HG02840 (cell line): ENCODE measurements around the gene PHKA1.
"Not testable (repeated sequence)": the region's sequence is repeated elsewhere in the genome, so short reads cannot be mapped to it uniquely, and the experiment has no call there.

Experiments
- ATAC-seq: cut with Tn5 transposase; IDR thresholded peaks from one replicate; pipeline ENCODE4 v1.9.1; 2021; ENCODE audit warnings: mild to moderate bottlenecking, moderate library complexity, moderate number of reproducible peaks; ENCODE audit not compliant: unreplicated experiment, low FRiP score

PHKA1 gene

DNA sequence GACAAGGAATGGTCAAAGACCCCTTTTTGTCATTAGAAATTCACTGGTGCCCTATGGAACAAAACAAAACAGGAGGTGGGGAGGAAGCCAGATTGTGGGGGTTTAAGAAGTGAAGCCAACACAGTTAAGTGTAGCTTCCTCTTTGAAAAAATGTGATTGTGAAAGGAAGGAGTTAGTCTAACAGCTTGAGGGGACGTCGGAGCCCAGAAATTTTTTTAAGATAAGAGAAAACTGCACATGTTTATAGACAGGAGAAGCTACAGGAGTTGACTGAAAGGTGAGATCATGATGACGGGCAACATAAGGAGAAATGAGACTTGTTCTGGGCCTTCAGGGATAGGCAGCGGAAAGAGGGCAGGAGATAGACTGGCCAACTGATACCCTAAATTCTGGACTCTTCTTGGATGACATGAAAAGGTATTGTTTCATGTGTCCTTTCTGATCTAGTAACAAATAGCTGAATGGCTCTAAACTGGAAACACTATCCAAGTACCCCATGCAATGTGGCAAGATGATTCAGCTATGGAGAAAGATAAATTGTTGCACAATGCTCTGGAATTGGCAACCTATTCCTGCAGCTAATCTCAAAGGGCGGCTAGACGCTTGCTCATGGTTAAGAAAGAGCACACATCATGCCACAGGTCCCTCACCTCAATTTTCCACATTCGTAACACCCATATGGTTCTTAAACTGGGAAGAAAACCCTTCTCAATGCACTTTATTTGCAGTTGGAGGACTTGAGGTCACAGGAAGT is 137.8 kb downstream of the PHKA1 start:
- ATAC-seq, result no peak

DNA sequence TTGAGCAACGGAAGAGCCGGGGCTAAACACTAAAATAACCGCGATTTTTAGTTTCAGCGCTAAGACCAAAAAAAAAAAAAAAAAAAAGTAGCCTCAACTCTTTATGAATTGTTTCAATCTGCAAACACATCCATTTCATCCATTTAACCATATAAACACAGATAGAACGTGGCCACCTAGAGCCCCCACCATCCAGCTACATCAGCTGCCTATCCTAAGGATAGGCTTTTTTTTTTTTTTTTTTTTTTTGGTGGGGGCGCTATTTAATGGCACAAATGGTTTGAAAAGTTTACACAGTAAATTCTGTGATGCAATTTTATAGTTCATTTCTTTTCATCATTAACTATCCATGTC is 141.0 kb downstream of the PHKA1 start:
- peak; percentile 11 for ATAC-seq

DNA sequence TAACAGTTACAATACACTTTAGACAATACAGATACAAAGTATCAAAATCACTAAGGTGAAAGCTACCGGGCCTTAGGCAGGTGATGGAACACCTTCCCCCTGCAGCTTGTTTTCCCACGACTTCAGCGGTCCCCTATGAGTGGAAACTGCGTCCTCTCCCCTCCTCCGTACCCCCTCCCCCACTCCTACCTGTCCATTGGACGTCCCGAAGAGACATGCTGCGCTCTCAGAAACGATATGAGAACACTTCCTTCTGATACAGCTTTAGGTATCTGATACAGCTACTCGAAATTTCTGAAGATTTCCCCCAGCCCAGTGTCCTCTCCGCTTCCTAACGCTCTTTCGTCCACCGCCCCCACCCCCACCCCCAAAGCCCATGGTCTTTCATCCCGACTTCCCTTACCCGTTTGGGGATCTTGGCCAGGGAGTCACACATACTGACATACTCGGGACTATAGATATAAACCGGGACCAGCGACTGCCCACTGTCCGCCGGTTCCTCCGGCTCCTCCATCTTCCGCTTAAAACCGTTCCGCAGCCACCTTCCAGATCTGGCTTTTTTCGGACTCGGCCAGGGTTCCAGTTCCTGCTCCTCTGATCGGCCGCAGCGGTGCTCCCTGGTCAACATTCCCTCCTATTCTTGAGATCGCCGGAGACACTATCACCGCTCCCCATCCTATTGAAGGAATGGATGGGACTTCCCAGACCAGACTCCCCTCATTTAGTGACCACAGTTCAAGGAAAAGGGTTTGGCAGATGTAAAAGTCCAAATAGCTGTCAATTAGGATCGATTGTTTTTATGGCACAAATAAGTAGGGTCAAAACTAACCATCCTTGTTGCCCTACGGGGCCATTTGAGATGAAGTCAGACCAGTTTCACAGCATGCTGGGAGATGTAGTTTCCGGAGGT is 141.6 kb downstream of the PHKA1 start, which contains the start of gene HDAC8:
Gene HDAC8 (minus strand): TSS at position 596 of the 910 bp plus-strand sequence. CDS start 82 bp downstream, at position 514.
- peak; percentile 90 for ATAC-seq

DNA sequence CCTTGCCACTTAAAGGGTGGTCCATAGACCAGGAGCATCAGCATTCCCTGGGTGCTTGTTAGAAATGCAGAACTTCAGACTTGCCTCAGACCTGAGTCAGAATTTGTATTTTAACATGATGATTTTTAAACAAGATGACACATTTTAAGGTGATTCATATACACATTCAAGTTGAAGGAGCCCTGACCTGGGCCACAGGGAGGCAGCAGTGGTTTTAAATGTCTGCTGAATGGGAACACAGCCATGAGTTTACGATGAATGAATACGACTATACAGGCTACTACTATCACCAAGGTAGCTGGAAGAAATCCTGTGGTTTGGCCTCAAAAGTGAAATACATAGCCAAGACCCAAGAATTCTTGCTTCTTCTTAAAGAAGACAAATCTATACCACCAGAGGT is 144.3 kb downstream of the PHKA1 start:
- ATAC-seq, result no peak

DNA sequence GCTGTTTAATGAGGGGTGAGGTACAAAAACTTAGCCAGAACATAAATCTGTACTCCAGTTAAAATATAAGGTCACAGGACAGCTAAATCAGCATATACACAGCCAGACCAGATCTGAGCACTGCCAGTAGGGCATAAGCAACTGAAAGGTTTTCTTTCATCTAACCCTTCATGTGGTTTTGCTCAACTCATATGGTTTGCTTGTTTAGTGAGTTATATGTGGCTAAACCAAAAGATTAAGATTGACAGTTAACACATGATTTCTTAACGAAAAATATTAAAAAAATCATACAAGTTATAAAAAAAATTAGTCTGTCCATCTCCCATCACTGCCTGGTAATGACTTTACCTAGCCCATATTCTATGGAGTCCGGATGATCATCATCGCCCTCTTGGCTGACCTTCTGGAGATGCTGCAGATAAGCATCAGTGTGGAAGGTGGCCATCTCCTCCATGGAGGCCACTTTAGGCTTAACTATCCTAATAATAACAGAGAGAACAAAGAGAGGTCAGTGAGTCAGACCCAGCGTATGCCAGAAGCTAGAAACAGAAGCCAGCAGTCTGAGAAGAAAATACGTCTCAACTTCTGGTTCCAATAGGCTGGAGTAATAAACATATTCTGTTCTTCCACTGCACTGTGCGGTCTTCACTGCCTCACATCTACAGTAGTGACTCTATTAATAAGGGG is 145.6 kb downstream of the PHKA1 start:
- no peak for ATAC-seq

DNA sequence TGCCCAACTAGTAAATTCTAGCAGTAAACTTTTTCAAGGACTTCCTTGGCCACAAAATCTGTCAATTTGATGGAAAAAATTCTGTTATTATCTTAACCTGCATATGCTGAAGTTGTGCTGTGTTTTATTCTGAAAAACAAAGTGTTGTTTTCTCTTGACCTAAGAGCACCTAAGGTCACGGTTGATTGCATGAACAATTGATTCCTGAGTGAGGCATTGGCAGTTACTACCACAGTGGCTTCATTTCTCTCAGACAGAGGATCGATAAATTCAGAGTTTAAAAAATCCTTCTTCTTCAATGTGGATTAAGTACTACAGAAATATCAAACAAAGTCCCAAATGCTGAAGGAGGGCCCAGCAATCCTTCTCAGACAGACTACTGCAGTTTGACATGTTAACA is 147.7 kb downstream of the PHKA1 start:
- no peak for ATAC-seq

DNA sequence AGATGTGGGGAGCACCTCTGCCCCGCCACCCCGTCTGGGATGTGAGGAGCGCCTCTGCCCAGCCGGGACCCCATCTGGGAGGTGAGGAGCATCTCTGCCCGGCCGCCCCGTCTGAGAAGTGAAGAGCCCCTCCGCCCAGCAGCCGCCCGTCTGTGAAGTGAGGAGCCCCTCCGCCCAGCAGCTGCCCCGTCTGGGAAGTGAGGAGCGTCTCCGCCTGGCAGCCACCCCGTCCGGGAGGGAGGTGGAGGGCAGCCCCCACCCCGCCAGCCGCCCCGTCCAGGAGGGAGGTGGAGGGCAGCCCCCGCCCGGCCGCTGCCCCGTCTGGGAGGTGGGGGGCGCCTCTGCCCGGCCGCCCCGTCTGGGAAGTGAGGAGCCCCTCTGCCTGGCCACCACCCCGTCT is 154.5 kb downstream of the PHKA1 start:
- not testable (repeated sequence) for ATAC-seq

DNA sequence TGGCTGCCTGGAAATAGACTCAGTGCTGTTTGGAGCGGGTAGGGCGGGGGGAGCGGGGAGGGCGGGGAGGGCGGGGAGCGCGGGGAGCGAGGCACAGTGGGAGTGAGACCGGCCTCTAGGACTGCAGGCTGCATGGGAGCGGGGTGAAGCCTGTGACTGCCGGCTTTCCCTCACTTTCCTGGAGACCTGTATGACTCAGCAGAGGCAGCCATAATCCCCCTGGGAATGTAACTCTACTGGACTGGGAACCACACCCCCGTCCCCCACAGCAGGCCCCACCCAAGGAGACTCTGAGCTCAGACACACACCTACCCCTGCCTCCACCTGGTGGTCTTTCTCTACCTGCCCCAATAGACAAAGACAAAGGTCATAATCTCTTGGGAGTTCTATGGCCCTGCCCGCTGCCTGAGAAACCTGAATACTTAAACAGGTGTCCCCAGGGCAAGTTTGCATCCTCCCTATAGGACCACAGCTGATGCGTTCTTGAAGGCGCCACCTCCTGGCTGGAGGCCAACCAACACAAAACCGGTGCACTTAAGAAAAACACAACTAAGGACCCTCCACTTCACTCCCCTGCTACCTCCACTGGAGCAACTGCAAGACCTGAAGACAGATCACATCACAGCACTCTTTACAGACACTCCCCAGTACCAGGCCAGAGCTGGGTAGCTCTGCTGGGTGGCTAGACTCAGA is 159.5 kb downstream of the PHKA1 start:
- no peak for ATAC-seq

DNA sequence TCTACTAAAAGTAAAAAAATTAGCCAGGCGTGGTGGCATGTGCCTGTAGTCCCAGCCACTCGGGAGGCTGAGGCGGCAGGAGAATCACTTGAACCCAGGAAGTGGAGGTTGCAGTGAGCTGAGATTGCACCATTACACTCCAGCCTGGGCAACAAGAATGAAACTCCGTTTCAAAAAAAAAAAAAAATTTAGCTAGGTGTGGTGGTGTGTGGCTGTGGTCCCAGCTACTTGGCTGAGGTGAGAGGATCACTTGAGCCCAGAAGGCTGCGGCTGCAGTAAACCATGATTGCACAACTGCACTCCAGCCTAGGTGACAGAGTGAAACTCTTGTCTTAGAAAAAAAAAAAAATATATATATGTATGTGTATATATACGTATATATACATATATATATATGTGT is 161.7 kb downstream of the PHKA1 start:
- not testable (repeated sequence) for ATAC-seq

DNA sequence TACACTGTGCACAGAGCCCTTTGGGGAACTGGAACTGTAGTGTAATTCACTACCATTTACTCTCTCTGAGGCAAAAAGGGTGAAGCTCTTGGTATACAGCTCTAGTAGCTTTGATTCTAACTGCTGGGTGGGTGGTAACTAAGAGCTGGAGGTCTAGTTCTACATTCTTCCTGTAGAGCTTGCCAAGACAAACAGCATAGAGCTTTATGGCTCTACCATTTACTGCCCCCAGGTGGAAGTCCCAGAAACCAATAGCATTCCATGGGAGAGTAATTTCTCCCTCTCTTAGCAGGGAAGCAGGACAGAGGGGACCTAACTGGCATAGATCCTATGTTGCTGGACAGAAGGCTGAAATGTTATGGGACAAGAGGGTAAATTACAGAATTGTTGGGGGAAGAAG is 168.1 kb downstream of the PHKA1 start:
- no peak for ATAC-seq

DNA sequence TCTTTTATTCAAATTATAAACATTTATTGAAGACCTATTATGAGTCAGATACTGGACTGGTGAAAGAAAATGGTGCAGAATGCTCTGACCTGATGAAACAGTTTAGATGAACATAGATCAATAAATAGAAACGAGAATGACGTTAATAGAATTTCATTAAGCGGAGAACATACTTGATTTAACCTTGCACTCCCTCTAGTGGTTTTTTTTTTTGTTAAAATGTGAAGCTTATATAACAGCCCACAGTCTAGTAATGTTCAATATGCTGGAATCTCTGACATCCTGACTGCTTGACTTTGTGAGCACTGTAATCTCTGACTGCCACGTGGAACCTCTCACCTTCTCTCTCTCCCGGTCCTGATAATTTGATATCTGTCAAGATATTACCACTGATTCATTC is 173.8 kb downstream of the PHKA1 start:
- no peak for ATAC-seq

DNA sequence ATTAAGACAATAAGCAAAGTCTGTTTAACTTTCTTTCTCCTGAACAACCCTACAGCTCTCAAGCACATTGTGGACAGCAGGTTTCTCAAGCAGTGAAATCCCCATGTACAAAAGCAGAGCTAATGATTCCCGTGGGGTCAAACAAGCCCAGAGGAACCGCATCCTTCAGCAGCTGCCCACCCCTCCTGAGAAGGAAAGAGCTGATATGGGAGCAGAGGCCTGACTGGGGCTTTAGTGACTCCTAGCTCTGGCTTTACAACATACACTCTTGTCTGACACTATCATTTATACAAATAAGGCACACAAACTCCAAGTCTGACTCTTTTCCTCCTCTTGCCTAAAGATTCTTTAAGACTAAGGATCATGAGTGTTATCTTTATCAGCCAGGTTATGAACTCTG is 174.3 kb downstream of the PHKA1 start:
- ATAC-seq, result no peak

DNA sequence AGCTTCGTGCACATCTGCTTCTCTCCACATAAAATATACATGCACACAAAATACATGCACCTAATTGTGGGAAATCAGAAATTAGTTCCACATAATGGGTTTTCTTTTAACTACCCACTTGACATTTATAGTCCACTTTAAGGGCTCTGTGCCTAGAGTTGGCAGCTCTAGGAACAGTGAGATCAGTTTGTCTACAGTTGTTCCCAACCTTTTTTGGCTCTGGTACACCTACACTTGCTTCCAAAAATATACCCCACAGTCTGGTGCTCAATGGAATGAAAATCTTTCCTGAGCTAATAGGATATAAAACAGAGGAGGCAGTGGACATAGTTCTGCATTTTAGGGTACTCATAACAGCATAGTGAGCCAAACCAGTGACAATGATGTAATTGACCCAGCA is 177.6 kb downstream of the PHKA1 start:
- ATAC-seq, result no peak

DNA sequence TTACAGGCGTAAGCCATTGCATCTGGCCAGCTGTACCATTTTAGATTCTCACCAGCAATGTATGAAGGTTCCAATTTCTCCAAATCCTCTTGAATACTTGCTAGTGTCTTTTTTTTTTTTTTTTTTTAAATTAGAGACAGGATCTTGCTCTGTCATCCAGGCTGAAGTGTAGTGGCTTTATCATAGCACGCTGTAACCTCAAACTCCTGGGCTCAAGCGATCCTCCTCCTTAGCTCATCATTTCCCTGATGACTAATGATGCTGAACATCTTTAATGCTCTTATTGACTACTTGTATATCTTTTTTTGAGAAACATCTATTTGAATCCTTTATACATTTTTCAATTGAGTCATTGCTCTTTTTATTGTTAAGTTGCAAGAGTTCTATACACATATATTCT is 181.7 kb downstream of the PHKA1 start:
- no peak for ATAC-seq
